Measurements from ENCODE around the gene ME3. TPM values are rescaled to one million over a fixed set of nuclear protein-coding genes. Genes with fewer than 3 reads are reported as not detected.

Gene ME3
- total and polyA plus RNA-seq, 7 experiments from 2014 or later, result 0.48 to 13.7 (median 6.4) TPM

DNA sequence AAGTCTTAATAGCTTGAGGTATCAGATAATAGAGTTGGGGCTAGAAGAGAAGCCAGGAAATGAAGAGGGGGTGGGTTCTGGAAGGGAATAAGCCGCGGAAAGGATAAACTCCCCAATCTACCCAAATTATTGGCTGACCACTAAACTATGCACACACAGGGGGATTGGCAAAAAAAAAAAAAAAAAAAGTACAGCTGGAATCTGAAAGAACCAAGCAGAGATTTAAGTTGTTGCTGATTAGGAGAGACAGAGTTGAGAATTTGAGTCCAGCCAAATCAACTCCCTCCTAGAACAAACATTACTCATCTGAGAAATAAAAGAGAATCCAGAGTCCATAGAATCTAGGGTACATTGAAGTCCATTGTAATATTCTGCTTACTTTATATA is 162.8 kb downstream of the ME3 start:
- intact Hi-C loops (cut with micrococcal nuclease), result no loop called here
- DNase-seq (no peak), ATAC-seq (no peak)
- H3K27ac ChIP-seq (ENCODE audit: low read depth, low read length), result no peak overlapping the region
- Mint-ChIP-seq H3K9me3 (no peaks in the 10 kb centered on the region), H3K36me3 (no peaks in the 10 kb centered on the region), H3K4me1 (peaks cover 0 to 2% (median 0%) of the 10 kb centered on the region in 7 donors), H3K4me3 (no peak overlapping the region), H3K27me3 (no peaks in the 10 kb centered on the region), H3K27ac (no peak overlapping the region)
- ChIA-PET CTCF (interaction anchor here (0.6 kb wide), 1 partner anchor 12 kb away, joined by 3 read pairs; no protein-coding TSS in a partner anchor), POLR2A (no interaction called here)
- no peaks in the 10 kb centered on the region for H3K4me1 ChIP-seq (ENCODE audit: control insufficient read depth in 2 of 2, insufficient read depth in 2 of 2, low read length in 2 of 2)
- H3K4me3 ChIP-seq (ENCODE audit: low read length), result no peak overlapping the region
- H3K36me3 ChIP-seq (ENCODE audit: control insufficient read depth in 2 of 3, insufficient read depth in 3 of 3, low read length in 3 of 3), result no peaks in the 10 kb centered on the region
- no peaks in the 10 kb centered on the region for H3K9me3 ChIP-seq (ENCODE audit: control insufficient read depth in 2 of 3, low read length in 3 of 3)
- no peaks in the 10 kb centered on the region for H3K27me3 ChIP-seq (ENCODE audit: control insufficient read depth in 2 of 2, insufficient read depth in 2 of 2, low read length in 2 of 2)

DNA sequence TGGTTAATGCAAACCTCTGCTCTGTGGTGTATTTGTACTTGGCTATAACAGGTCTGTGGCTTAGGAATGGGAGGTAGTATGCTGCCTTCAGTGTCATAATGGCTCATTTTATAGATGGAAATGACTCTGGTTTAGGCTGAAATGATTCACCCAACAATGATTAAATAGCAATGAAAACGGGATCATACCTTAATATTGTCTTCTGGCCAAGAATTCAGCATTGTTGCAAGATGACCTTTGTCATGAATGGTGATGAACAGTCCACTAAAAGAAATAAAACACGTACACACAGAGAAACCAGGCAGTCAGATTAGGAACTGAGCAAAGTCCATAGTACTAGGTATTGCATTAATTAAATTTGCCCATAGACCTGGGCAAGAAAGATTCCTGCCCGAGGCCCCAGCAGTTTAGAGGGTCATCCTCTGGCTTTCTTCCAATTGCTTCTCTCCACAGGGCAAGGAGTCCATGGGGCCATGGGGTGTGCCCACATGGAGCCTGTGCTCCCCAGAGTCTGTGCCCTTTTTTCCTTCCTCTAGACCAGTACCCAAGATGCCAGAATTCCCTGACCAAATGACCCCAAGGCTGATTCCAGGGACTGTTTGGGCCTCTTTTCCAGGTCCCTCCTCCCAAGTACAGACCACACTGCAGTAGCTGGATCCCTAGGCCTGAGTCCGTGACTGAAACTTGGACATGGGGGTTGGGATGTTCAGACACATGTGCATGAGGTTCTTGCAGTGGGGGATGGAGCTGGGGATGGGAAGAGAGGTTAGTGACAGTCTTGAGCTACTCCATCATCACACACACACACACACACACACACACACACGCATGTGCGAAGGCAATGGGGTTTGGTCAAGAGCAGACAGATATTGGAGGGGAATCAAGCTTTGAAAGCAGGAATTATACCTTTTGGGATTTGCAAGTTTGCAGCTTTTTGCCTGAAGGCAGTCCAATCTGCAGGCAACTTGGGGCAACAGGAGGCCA is 163.5 kb downstream of the ME3 start:
- H3K27ac ChIP-seq (ENCODE audit: low read depth, low read length), result no peak overlapping the region
- H3K4me3 Mint-ChIP-seq, result no peak overlapping the region
- no peaks in the 10 kb centered on the region for H3K9me3 ChIP-seq (ENCODE audit: control insufficient read depth in 2 of 3, low read length in 3 of 3)
- H3K27me3 ChIP-seq (ENCODE audit: control insufficient read depth in 2 of 2, insufficient read depth in 2 of 2, low read length in 2 of 2), result no peaks in the 10 kb centered on the region
- intact Hi-C loops (cut with micrococcal nuclease), result no loop called here
- CTCF ChIA-PET, result no interaction called here
- no peaks in the 10 kb centered on the region for H3K27me3 Mint-ChIP-seq
- H3K36me3 Mint-ChIP-seq, result no peaks in the 10 kb centered on the region
- no peaks in the 10 kb centered on the region for H3K36me3 ChIP-seq (ENCODE audit: control insufficient read depth in 2 of 3, insufficient read depth in 3 of 3, low read length in 3 of 3)
- H3K27ac Mint-ChIP-seq, result no peak overlapping the region
- peaks cover 0 to 1% of the 10 kb centered on the region in 2 donors for H3K4me1 ChIP-seq (ENCODE audit: control insufficient read depth in 2 of 2, insufficient read depth in 2 of 2, low read length in 2 of 2)
- H3K4me3 ChIP-seq (ENCODE audit: low read length), result no peak overlapping the region
- DNase-seq, result no peak
- POLR2A ChIA-PET, result no interaction called here
- peaks cover 0 to under 1% (median 0%) of the 10 kb centered on the region in 7 donors for H3K4me1 Mint-ChIP-seq
- ATAC-seq, result no peak
- no peaks in the 10 kb centered on the region for H3K9me3 Mint-ChIP-seq

DNA sequence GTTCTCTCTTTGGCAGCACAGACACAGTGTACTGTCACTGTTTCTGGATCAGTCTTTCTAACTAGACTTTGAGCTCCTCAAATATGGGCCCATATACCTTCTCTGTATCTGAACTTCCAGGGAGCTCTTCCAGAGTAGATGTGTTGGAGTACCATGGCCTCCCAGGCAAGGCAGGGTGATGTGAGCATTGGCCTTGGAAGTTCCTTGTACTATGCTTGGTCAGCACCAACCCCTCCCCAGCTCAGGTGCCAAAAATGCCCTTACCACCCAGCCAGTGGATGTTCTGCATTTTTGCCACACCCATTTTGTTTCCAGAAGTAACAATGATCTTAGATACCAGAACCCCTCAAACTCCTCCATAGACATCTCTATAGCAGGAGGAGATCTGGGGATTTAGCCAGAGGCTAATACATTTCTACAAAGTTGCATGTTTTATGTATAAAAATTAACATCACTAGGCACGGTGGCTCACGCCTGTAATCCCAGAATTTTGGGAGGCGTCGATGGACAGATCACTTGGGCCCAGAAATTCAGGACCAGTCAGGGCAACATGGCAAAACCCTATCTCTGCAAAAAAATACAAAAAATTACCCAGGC is 165.1 kb downstream of the ME3 start:
- Mint-ChIP-seq H3K27me3 (no peaks in the 10 kb centered on the region), H3K4me3 (no peak overlapping the region), H3K27ac (no peak overlapping the region), H3K4me1 (peaks cover 0 to 6% (median 0%) of the 10 kb centered on the region in 7 donors), H3K36me3 (no peaks in the 10 kb centered on the region), H3K9me3 (no peaks in the 10 kb centered on the region)
- no peak for DNase-seq
- intact Hi-C loops (cut with micrococcal nuclease), result no loop called here
- H3K36me3 ChIP-seq (ENCODE audit: control insufficient read depth in 2 of 3, insufficient read depth in 3 of 3, low read length in 3 of 3), result no peaks in the 10 kb centered on the region
- no peak overlapping the region for H3K4me3 ChIP-seq (ENCODE audit: low read length)
- H3K4me1 ChIP-seq (ENCODE audit: control insufficient read depth in 2 of 2, insufficient read depth in 2 of 2, low read length in 2 of 2), result peaks cover 0 to 10% of the 10 kb centered on the region in 2 donors
- no peak overlapping the region for H3K27ac ChIP-seq (ENCODE audit: low read depth, low read length)
- no peaks in the 10 kb centered on the region for H3K9me3 ChIP-seq (ENCODE audit: control insufficient read depth in 2 of 3, low read length in 3 of 3)
- ChIA-PET CTCF (no interaction called here), POLR2A (no interaction called here)
- H3K27me3 ChIP-seq (ENCODE audit: control insufficient read depth in 2 of 2, insufficient read depth in 2 of 2, low read length in 2 of 2), result no peaks in the 10 kb centered on the region
- no peak for ATAC-seq

GRCh38 chr11:86506235-86506634 is 166.2 kb downstream of the ME3 start:
- Histone ChIP-seq H3K27ac (ENCODE audit: low read depth, low read length) (no peak overlapping the region), H3K36me3 (ENCODE audit: control insufficient read depth in 2 of 3, insufficient read depth in 3 of 3, low read length in 3 of 3) (no peaks in the 10 kb centered on the region), H3K4me1 (ENCODE audit: control insufficient read depth in 2 of 2, insufficient read depth in 2 of 2, low read length in 2 of 2) (peaks cover 0 to 10% of the 10 kb centered on the region in 2 donors), H3K27me3 (ENCODE audit: control insufficient read depth in 2 of 2, insufficient read depth in 2 of 2, low read length in 2 of 2) (no peaks in the 10 kb centered on the region), H3K4me3 (ENCODE audit: low read length) (no peak overlapping the region), H3K9me3 (ENCODE audit: control insufficient read depth in 2 of 3, low read length in 3 of 3) (no peaks in the 10 kb centered on the region)
- H3K27ac Mint-ChIP-seq, result no peak overlapping the region
- DNase-seq, result no peak
- ATAC-seq, result no peak
- H3K9me3 Mint-ChIP-seq, result no peaks in the 10 kb centered on the region
- H3K4me1 Mint-ChIP-seq, result peaks cover 0 to 6% (median 0%) of the 10 kb centered on the region in 7 donors
- no peaks in the 10 kb centered on the region for H3K27me3 Mint-ChIP-seq
- POLR2A ChIA-PET, result no interaction called here
- no peaks in the 10 kb centered on the region for H3K36me3 Mint-ChIP-seq
- CTCF ChIA-PET, result no interaction called here
- intact Hi-C loops (cut with micrococcal nuclease), result no loop called here
- H3K4me3 Mint-ChIP-seq, result no peak overlapping the region

- peaks cover 0 to 10% of the 10 kb centered on the region in 2 donors for H3K4me1 ChIP-seq (ENCODE audit: control insufficient read depth in 2 of 2, insufficient read depth in 2 of 2, low read length in 2 of 2)
- ATAC-seq, result no peak
- ChIA-PET CTCF (no interaction called here), POLR2A (no interaction called here)
- Mint-ChIP-seq H3K36me3 (no peaks in the 10 kb centered on the region), H3K27me3 (peaks cover 0 to 3% (median 0%) of the 10 kb centered on the region in 5 donors), H3K4me3 (no peak overlapping the region), H3K4me1 (peaks cover 0 to 9% (median 0%) of the 10 kb centered on the region in 7 donors), H3K27ac (no peak overlapping the region), H3K9me3 (no peaks in the 10 kb centered on the region)
- H3K27ac ChIP-seq (ENCODE audit: low read depth, low read length), result no peak overlapping the region
- intact Hi-C loops (cut with micrococcal nuclease), result no loop called here
- no peak for DNase-seq
- no peak overlapping the region for H3K4me3 ChIP-seq (ENCODE audit: low read length)
- H3K27me3 ChIP-seq (ENCODE audit: control insufficient read depth in 2 of 2, insufficient read depth in 2 of 2, low read length in 2 of 2), result no peaks in the 10 kb centered on the region
- no peaks in the 10 kb centered on the region for H3K36me3 ChIP-seq (ENCODE audit: control insufficient read depth in 2 of 3, insufficient read depth in 3 of 3, low read length in 3 of 3)
- H3K9me3 ChIP-seq (ENCODE audit: control insufficient read depth in 2 of 3, low read length in 3 of 3), result no peaks in the 10 kb centered on the region
Observed at GRCh38 chr11:86503131-86503530, 169.3 kb downstream of the ME3 start.

- Histone ChIP-seq H3K27me3 (ENCODE audit: control insufficient read depth in 2 of 2, insufficient read depth in 2 of 2, low read length in 2 of 2) (no peaks in the 10 kb centered on the region), H3K4me1 (ENCODE audit: control insufficient read depth in 2 of 2, insufficient read depth in 2 of 2, low read length in 2 of 2) (peaks cover 0 to 10% of the 10 kb centered on the region in 2 donors), H3K9me3 (ENCODE audit: control insufficient read depth in 2 of 3, low read length in 3 of 3) (no peaks in the 10 kb centered on the region), H3K36me3 (ENCODE audit: control insufficient read depth in 2 of 3, insufficient read depth in 3 of 3, low read length in 3 of 3) (no peaks in the 10 kb centered on the region), H3K27ac (ENCODE audit: low read depth, low read length) (no peak overlapping the region), H3K4me3 (ENCODE audit: low read length) (no peak overlapping the region)
- Mint-ChIP-seq H3K27me3 (peaks cover 0 to 3% (median 0%) of the 10 kb centered on the region in 5 donors), H3K36me3 (no peaks in the 10 kb centered on the region), H3K9me3 (no peaks in the 10 kb centered on the region), H3K27ac (no peak overlapping the region), H3K4me3 (no peak overlapping the region), H3K4me1 (peaks cover 0 to 9% (median 0%) of the 10 kb centered on the region in 7 donors)
- ATAC-seq (no peak), DNase-seq (no peak)
- CTCF ChIA-PET, result no interaction called here
- intact Hi-C loops (cut with micrococcal nuclease), result no loop called here
- POLR2A ChIA-PET, result no interaction called here
Observed at GRCh38 chr11:86502137-86502642, 170.2 kb downstream of the ME3 start.

Data from naive thymus-derived CD4-positive, alpha-beta T cell (primary cell).